ENCODE measurements around the gene RPTOR.

RPTOR gene

GRCh38 chr17:80780381-80781198 lies 236.0 kb downstream of the RPTOR start:
- no peak for TF ChIP-seq CTCF (IDR thresholded peaks at IDR 0.05; ENCODE audit: low read depth, low read length, missing control alignments)
- no peak for DNase-seq
- H3K4me3 ChIP-seq (ENCODE audit: low read depth, low read length) = no peak overlapping the region

GRCh38 chr17:80781211-80781610 lies 236.6 kb downstream of the RPTOR start:
- in situ Hi-C loops (cut with HindIII; ENCODE audit: low pct_ligation_motif_present, low sequenced_read_pairs) = no loop called here
- Histone ChIP-seq H3K36me3 (replicated peaks) (no peaks in the 10 kb centered on the region), H3K4me3 (ENCODE audit: low read depth, low read length) (no peak overlapping the region), H3K27ac (no peak overlapping the region), H3K27me3 (replicated peaks) (no peaks in the 10 kb centered on the region)
- TF ChIP-seq CTCF (IDR thresholded peaks at IDR 0.05; ENCODE audit: low read depth, low read length, missing control alignments) = no peak
- DNase-seq = no peak

More at GRCh38 chr17:80780381-80781198, 236.0 kb downstream of the RPTOR start:
- Histone ChIP-seq H3K27me3 (replicated peaks) (no peaks in the 10 kb centered on the region), H3K27ac (no peak overlapping the region), H3K36me3 (replicated peaks) (no peaks in the 10 kb centered on the region)
- in situ Hi-C loops (cut with HindIII; ENCODE audit: low pct_ligation_motif_present, low sequenced_read_pairs) = no loop called here

GRCh38 chr17:80781807-80782277 lies 237.2 kb downstream of the RPTOR start:
- no peaks in the 10 kb centered on the region for H3K27me3 ChIP-seq (replicated peaks)
- in situ Hi-C loops (cut with HindIII; ENCODE audit: low pct_ligation_motif_present, low sequenced_read_pairs) = no loop called here
- peak overlapping the region; percentile 13 for H3K27ac ChIP-seq
- H3K36me3 ChIP-seq (replicated peaks) = no peaks in the 10 kb centered on the region
- DNase-seq = no peak
- H3K4me3 ChIP-seq (ENCODE audit: low read depth, low read length) = no peak overlapping the region
- no peak for TF ChIP-seq CTCF (IDR thresholded peaks at IDR 0.05; ENCODE audit: low read depth, low read length, missing control alignments)

GRCh38 chr17:80782536-80783427 lies 238.1 kb downstream of the RPTOR start:
- TF ChIP-seq CTCF (IDR thresholded peaks at IDR 0.05; ENCODE audit: low read depth, low read length, missing control alignments) = no peak
- H3K27ac ChIP-seq = peak overlapping the region; percentile 68
- H3K4me3 ChIP-seq (ENCODE audit: low read depth, low read length) = no peak overlapping the region
- no peaks in the 10 kb centered on the region for H3K27me3 ChIP-seq (replicated peaks)
- no peaks in the 10 kb centered on the region for H3K36me3 ChIP-seq (replicated peaks)
- DNase-seq = peak; percentile 48
- in situ Hi-C loops (cut with HindIII; ENCODE audit: low pct_ligation_motif_present, low sequenced_read_pairs) = no loop called here

GRCh38 chr17:80783486-80783885 lies 238.8 kb downstream of the RPTOR start:
- TF ChIP-seq CTCF (IDR thresholded peaks at IDR 0.05; ENCODE audit: low read depth, low read length, missing control alignments) = no peak
- H3K27me3 ChIP-seq (replicated peaks) = no peaks in the 10 kb centered on the region
- in situ Hi-C loops (cut with HindIII; ENCODE audit: low pct_ligation_motif_present, low sequenced_read_pairs) = no loop called here
- no peaks in the 10 kb centered on the region for H3K36me3 ChIP-seq (replicated peaks)
- DNase-seq = no peak
- H3K27ac ChIP-seq = peak overlapping the region; percentile 68
- H3K4me3 ChIP-seq (ENCODE audit: low read depth, low read length) = no peak overlapping the region
